ENCODE results near the gene PFKFB4. TPM values are rescaled to one million over a fixed set of nuclear protein-coding genes. Genes with fewer than 3 reads are reported as not detected.
"Not testable (repeated sequence)": the region's sequence is repeated elsewhere in the genome, so short reads cannot be mapped to it uniquely, and the experiment has no call there.

The PFKFB4 gene
- total and polyA plus RNA-seq, 9 of the 15 experiments (the other 6 are each of a cell fraction or from before 2014, with no cell fraction given) = 0.92 to 56.3 (median 13.5) TPM

DNA sequence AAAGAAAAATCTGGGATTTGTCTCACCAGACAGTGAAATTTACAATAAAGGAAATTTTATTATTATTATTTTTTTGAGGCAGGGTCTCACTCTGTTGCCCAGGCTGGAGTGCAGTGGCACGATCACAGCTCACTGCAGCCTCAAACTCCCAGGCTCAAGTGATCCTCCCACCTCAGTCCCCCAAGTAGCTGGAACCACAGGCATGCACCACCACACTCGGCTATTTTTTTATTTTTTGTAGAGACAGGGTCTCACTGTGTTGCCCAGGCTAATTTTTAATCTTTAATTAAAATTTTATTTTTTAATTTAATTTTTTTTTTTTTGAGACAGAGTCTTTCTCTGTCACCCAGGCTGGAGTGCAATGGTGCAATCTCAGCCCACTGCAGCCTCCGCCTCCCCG lies 82.6 kb downstream of the PFKFB4 start:
- H3K4me3 ChIP-seq; BruUV-seq (replicated peaks); H3K4me2 ChIP-seq (ENCODE audit: insufficient read depth, low read length); H4K20me1 ChIP-seq (replicated peaks; ENCODE audit: control insufficient read depth, insufficient read depth, low read length); H2AFZ ChIP-seq (ENCODE audit: low read depth, low read length); H3K9me3 ChIP-seq (replicated peaks; ENCODE audit: control insufficient read depth, insufficient read depth, low read depth, low read length); H3K27ac ChIP-seq (ENCODE audit: extremely low read depth, low read depth, low read length); FAIRE-seq; H3K27me3 ChIP-seq (ENCODE audit: control insufficient read depth in 2 of 2, insufficient read depth in 2 of 2, low read length in 2 of 2); ATAC-seq; DNase-seq (ENCODE audit: extremely low read depth in 1 of 4, low spot score in 3 of 4); intact Hi-C loops (cut with micrococcal nuclease); H3K36me3 ChIP-seq (ENCODE audit: control insufficient read depth, insufficient read depth, low read length); in situ Hi-C loops (cut with MboI); CTCF ChIA-PET (ENCODE audit: low intra/inter-chr PET ratio); H3K9me1 ChIP-seq (ENCODE audit: control insufficient read depth, insufficient read depth, low read length); H3K9ac ChIP-seq (ENCODE audit: insufficient read depth in 1 of 2, low read depth in 2 of 2, low read length in 2 of 2): not testable (repeated sequence)
- POLR2A ChIA-PET = interaction anchor here (0.7 to 2.5 kb wide), 4 partner anchors 27 to 84 kb away, joined by 3 to 6 read pairs (median 4); no protein-coding TSS in a partner anchor
- H3K4me1 ChIP-seq (replicated peaks in 1 of 2; ENCODE audit: control insufficient read depth in 2 of 2, insufficient read depth in 2 of 2, low read length in 2 of 2) = peaks cover 5 to 35% of the 10 kb centered on the region in 2 experiments; a peak in 4 of 5 replicates
- peaks cover 24% of the 10 kb centered on the region for H3K79me2 ChIP-seq (ENCODE audit: control insufficient read depth, insufficient read depth, low read length)
- WGBS (ENCODE audit: insufficient coverage, low coverage, missing lambda C conversion rate) = 100% methylated on average over 4 of the region's 4 CpGs
- TF ChIP-seq ZNF121 (CRISPR knock-in tag; conservative IDR thresholded peaks at IDR 0.05) = peak; percentile 92

DNA sequence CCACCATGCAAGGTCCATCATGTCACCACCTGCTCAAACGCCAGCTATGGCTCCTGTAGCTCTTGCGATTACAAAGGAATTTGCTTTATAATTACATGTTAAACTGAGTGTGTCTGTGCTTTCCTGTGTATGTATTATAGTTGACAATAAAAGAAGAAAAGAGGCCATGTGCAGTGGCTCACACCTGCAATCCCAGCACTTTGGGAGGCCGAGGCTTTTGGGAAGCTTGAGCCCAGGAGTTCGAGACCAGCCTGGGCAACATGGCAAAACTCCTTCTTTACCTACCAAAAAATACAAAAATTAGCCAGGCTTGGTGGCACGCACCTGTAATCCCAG lies 83.0 kb downstream of the PFKFB4 start:
- H2AFZ ChIP-seq (ENCODE audit: low read depth, low read length) = peak overlapping the region; percentile 99

More for the DNA sequence above, 83.0 kb downstream of the PFKFB4 start:
- Histone ChIP-seq H3K9me3 (replicated peaks; ENCODE audit: control insufficient read depth, insufficient read depth, low read depth, low read length) (no peaks in the 10 kb centered on the region), H3K9ac (ENCODE audit: insufficient read depth in 1 of 2, low read depth in 2 of 2, low read length in 2 of 2) (peak overlapping the region; percentile 90 to 94), H3K4me3 (no peak overlapping the region), H3K27ac (ENCODE audit: extremely low read depth, low read depth, low read length) (peak overlapping the region; percentile 99), H3K4me2 (ENCODE audit: insufficient read depth, low read length) (peak overlapping the region; percentile 94), H3K27me3 (ENCODE audit: control insufficient read depth in 2 of 2, insufficient read depth in 2 of 2, low read length in 2 of 2) (no peaks in the 10 kb centered on the region), H3K9me1 (ENCODE audit: control insufficient read depth, insufficient read depth, low read length) (no peaks in the 10 kb centered on the region), H4K20me1 (replicated peaks; ENCODE audit: control insufficient read depth, insufficient read depth, low read length) (no peaks in the 10 kb centered on the region), H3K36me3 (ENCODE audit: control insufficient read depth, insufficient read depth, low read length) (peaks cover 13% of the 10 kb centered on the region; the same call in 1 of the 3 replicates), H3K79me2 (ENCODE audit: control insufficient read depth, insufficient read depth, low read length) (peaks cover 24% of the 10 kb centered on the region), H3K4me1 (replicated peaks in 1 of 2; ENCODE audit: control insufficient read depth in 2 of 2, insufficient read depth in 2 of 2, low read length in 2 of 2) (peaks cover 5 to 38% of the 10 kb centered on the region in 2 experiments; a peak in 4 of 5 replicates)
- no TSS peak for BruUV-seq (replicated peaks)
- POLR2A ChIA-PET = interaction anchor here (0.6 to 2.5 kb wide), 10 partner anchors 12 to 179 kb away, joined by 3 to 7 read pairs (median 5); partner anchors contain the start of genes ATRIP, CCDC51, SLC26A6 and TMA7
- TF ChIP-seq SMARCB1 (IDR thresholded peaks at IDR 0.05; ENCODE audit: insufficient read length, low read depth) (no peak), HDAC1 (IDR thresholded peaks at IDR 0.05) (0 out of 4 replicates have a peak, but pooled peaks of 1 of the 2 experiments have one; percentile 8), SMARCA5 (IDR thresholded peaks at IDR 0.05) (0 out of 2 replicates have a peak, but pooled peaks have one; percentile 1), TFAP4 (CRISPR knock-in tag; IDR thresholded peaks at IDR 0.05; ENCODE audit: borderline replicate concordance) (0 out of 2 replicates have a peak, but pooled peaks have one; percentile 0), MAZ (CRISPR knock-in tag; conservative IDR thresholded peaks at IDR 0.05 in 1 of 2, IDR thresholded peaks at IDR 0.05 in 1 of 2) (no peak)
- in situ Hi-C loops (cut with MboI) = no loop called here
- CTCF ChIA-PET (ENCODE audit: low intra/inter-chr PET ratio) = no interaction called here
- intact Hi-C loops (cut with micrococcal nuclease) = loop anchor here (2.0 kb wide), 1 partner anchor 33 kb away; no protein-coding TSS in a partner anchor
- no peak for FAIRE-seq
- no peak for ATAC-seq
- WGBS (ENCODE audit: insufficient coverage, low coverage, missing lambda C conversion rate) = 72% methylated on average over 5 of the region's 5 CpGs
- DNase-seq (ENCODE audit: extremely low read depth in 1 of 4, low spot score in 3 of 4) = no peak

Measured in K562 (cell line).